GM19467 (cell line): ENCODE measurements around the gene ZNF618.

ENCODE experiments used
- ATAC-seq: cut with Tn5 transposase; IDR thresholded peaks from one replicate; pipeline ENCODE4 v1.9.1; 2021; ENCODE audit warnings: mild to moderate bottlenecking, moderate library complexity; ENCODE audit not compliant: unreplicated experiment

The ZNF618 gene

DNA sequence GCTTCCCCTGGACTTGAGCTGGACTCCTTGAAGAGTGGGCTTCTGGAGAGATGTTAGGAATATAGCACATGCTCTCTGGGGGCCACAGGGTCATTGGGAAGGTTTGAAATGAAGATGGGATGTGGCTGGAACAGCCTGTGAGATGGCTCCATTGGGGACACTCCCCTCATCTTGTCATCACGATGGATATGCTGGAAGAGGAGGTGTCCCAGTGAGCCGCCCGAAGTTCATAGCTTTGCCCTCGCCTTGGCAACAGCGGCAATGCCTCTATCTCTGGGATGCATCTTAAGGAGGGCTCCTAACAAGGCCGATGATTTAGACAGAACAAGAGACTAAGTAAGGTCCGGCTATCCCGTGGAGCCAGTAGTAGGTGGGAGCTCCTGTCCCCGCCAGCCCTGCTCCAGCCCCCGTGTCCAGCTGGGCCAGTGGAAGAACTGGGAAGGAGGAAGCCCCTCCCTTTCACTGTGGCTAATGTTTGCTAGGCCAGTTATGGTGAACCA lies 178.1 kb downstream of the ZNF618 start:
- ATAC-seq: no peak

DNA sequence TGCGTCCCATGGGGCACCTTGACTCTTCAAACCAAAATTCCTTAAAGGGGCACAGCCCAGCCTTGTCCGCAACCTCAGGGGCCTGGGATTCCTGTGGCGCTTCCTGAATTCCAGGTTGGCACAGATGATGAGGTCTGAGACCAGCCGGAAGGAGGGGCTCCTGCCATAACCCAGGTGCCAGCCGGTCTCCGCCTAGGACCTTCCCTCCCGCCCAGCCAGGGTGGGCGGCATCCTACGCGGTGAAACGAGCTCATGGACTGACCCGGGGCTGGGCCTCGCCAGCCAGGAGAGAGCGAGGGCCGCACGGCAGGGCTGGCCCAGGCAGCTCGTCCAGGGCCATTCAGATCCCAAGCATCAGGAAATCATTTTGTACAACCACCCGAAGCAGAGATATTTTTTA lies 179.0 kb downstream of the ZNF618 start:
- no peak for ATAC-seq

DNA sequence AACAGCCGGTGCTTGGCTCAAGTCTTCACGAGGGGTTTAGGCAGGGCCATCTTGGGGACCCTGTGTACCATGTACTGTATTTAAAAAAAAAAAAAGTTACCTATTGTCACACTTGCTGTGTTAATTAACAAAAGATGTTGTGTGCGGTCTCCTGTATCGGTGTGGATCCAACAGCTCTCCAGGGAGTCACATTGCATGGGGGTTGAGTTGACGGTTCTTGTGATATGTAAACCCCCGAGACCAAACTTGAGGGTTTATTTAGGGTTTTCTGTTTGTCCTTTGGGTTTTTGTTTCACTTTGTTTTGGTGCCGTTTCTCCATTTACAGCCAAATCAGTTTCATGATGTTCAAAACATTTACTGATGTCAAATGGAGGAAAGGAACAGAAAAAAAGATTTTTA lies 179.8 kb downstream of the ZNF618 start:
- ATAC-seq: no peak

DNA sequence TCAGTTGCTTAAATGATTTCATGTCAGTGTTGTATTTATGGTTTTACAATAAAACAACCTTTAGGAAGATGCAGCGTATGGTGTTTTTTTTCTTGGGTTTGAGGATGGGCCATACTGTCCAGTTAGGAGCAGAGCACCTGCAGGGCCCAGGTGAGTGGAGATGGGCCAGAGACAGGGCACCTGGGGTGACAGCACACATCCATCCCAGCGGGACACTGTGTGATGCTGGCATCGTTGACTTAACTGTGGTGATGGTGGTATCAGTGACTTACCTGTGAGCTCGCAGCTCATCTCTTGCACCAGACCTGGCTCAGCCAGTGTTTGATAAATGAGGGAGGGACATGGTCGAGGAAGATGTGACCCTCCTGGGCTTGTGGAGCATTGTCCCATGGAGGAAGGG lies 180.4 kb downstream of the ZNF618 start:
- no peak for ATAC-seq

DNA sequence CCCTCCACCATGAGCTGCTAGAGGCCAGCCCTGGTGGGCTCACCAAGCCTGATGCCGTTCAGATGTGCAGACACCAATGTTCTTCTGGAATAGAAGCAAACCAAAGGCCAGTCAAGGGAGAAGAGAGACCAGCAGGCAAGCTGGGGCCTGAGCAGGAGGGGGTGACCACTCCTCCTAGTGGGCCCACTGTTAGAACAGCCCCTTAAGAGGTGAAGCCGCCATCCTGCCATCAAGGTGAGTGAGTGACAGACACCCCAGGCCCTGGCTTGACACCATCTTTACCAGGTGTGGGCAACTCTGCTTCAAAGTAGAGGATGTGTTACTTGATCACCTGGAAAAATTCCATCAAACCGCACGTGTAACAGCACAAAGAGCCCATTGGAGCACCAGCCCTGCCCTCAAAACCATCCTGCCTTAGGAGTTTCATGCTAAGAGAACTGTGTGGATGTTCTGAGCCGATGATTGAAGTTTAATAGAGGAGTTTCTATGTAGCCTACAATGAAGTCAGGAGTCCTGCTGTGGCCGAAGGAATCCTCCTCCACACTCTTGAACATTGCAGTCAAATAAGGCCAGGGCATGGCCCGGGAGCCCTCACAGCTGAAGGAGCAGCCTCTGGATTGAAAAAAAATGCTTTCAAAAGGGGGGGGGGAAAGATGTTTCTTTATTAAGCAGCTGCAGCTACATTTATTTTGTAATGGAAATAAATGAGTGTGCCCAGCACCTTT lies 181.2 kb downstream of the ZNF618 start:
- no peak for ATAC-seq

DNA sequence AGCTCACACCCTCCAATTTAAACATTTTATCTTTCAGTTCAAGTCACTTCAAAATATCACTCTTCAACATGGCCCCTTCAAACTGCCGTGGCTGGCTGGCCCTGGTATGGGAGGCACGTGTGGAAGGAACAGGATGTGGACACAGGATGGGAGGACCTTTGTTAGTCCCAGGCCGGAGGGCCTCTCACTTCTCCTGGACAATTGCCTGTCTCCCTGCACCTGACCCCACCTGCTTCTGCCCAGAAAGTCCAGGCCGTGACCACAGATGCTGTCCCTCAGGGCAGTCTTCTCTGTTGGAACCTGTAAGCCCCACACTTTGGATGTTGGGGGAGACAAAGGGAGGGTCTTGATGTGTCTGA lies 182.6 kb downstream of the ZNF618 start:
- no peak for ATAC-seq

DNA sequence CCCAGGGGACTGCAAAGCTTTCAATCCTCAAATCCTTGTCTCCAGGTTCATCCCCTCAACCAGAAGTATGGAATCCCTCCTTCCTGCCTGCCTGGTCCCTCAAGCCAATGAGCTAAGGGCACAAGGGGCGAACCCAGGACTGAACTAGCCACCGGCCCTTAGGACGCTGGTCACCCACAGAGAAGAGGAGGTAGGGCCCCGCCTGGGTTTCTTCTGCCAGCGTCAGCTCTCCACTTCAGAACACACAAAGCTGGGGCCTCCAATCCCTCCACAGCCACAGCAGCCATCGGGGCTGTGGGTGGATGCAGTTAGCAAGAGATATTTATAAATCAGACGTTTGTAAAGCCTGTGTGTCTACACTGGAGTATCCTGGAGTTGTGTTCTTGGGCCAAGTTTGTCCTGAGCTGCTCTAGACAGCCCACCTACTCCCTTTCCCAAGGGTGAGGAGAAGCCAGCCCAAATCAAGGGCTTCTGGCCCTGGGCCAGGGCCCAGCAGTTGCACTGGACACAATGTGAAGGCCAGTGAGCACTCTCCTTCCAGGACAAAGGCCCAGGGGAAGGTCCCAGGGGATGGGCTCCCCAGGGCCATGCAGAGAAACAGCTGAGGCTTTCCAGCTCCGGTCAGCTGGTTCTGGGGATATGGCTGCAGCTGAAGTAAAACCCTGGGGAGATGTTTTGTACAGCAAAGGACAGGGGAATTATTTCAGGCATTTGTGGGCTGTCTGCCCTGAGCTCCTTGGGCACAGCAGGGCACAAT lies 183.1 kb downstream of the ZNF618 start:
- no peak for ATAC-seq

DNA sequence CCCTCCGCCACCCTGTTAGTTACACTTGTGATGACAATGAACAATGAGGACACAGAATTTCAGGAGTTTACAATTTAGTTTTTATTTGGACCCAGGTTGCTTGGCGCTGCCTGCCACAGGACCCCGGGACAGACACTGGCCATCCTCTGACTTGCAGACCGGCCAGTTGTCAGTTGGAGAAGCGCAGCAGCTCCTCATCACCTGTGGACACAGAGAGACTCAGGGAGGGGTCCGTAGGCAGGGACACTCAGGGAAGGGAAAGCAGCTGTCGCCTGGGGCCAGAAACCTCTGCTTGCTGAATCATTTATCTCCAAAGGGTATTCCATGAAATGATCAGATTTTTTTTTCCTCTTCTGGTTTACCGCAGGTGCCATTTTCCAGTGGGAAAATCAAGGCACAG lies 184.0 kb downstream of the ZNF618 start:
- no peak for ATAC-seq

DNA sequence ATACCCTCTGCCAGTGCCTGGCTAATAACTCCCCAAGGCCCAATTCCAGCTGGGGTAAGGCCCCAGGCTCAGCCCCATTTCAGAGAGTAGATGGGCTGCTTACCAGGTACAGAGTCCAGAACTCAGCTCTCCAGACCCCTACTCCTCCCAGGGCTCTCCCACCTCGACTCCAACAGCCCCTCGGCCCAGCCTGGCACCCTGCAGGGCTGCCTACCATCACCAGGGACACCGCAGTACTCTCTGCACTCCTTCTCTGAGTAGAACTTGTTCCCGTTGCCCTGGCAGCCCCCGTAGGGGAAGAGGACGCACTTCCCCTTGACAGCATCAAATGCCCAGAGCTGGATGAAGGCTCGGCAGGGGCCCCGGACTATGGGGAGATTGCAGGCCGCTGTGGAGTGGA lies 184.6 kb downstream of the ZNF618 start:
- ATAC-seq: no peak

DNA sequence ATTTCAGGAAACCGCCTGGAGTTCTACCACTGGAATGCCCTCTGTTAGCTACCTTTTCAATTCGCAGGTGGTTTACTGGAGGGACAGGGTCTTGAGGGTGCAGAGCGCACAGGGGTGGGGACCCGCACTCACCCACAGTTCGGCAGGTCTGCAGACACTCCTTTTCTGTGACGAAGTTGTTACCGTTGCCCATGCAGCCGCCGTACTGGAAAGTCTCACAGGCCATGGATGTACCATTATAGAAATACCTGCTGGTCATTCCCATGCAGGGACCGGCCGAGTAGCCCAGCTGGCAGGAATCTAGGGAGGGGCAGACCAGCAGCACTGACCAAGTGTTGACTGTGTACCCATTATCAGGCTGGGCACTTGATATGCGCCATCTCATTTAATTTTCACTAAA lies 185.2 kb downstream of the ZNF618 start:
- no peak for ATAC-seq

DNA sequence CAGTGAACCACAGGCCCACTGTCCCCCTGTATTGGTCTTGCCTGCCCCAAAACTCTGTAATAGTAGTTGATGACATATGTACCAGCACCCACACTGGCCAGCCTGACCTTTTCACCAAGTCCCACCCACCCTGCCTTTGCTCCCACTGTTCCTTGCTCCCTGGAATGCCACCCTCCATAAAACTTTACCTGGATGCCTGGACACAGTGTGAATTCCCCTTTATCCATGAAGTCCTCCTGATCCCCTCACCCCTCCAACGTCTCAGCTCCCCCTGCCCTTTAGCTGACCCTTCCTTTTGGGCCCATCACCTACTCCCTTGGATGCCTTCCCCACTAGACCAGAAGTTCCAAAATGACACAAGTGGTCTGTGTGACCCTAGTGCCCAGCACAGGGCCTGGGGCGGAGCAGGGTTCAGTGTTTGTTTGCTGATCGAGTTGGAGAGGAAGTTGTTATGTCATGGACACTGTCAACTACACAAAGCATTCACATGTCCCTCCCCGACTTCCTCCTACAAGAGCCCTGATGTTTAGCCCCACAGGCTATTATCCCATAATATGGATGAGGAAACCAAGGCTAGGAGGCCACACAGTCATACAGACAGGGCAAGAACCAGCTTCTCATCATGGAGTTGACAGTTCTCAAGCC lies 185.8 kb downstream of the ZNF618 start:
- no peak for ATAC-seq

DNA sequence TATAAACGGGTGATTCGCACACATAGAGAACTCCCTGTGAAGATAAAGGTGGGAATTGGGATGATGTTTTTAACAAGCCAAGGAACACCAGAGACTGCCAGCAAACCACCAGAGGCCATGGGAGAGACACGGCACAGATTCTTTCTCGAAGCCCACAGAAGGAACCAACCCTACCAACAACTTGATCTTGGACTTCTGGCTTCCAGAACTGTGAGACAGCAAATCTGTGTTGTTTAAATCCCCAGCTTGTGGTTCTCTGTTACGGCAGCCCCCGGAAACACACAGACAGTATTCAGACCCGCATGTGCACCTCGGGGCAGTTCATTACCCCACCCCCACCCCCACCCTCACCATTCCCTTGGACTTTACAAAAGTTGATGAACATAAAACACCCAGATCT lies 189.2 kb downstream of the ZNF618 start:
- ATAC-seq: no peak

DNA sequence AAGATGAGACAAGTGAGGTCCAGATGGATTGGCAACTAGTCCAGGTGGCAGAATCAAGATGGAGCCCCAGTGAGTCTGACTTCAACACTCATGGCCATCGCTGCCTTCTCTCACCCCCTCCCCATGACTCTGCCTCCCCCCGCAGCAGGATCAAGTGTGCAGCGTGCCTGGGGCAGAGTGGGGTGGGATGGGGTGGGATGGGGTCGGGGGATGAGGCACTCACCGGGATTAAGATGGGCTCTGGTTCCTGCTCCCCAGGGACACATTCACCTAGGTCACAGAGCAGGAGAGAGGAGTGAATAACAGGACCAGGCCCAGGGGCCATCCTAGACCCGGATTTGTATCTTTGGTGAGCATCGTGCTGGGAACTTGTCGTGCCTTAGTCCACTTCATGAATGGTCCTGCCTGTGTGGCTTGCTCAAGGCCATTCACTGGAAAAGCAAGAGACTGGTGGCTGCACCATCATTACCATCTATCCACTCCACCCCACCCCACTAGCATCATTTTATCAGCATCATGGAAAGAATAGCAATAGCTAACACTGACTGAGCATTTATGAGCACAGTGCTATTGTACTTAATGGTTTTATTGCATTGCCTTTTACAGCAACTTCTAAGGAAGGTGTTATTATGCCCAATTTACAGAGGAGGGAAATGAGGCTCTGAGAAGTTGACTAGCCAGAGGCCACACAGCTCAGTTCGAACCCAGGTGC lies 193.5 kb downstream of the ZNF618 start:
- ATAC-seq: no peak

DNA sequence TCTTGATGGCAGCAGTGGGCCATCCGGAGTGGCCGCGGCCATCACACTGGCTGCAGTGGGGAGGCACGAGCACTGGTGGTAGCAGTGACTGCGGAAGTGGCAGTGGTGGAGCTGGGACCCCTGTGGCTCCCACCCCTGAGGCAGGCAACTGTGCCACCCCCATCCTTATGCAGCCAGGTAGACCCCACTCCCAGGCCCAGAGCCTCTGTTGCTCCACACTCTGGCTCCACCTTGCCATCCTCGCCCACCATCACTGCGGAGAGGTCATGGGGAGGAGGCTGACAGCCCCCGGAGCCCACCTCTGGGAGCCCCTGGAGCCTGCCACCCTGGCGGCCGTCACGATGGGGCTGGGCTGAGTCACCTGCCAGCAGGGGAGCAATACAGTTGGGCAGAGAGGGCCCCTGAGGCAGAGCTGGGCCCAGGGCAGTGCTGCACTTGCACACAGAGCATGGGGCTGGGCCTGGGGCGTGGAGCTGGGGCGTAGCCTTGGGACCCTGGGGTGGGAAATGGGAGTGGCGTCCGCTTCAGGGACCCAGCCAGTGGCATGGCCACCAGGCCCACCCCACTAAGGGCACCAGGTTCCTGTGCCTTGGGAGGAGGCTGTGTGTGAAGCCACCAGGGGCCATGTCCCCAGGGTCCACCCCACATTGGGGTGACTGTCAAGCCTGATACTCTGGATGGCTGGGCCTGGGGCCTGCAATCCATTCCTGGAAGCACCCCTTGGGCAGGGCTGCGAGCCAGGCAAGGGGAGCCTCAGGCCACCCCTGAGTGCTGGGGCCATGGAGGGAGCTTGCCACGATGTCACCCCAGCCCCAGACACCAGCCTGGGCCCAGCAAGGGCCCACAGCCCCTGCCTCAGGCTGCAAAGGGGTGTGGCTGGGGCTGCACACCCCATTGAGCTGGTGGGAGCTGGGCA lies 194.3 kb downstream of the ZNF618 start:
- no peak for ATAC-seq

DNA sequence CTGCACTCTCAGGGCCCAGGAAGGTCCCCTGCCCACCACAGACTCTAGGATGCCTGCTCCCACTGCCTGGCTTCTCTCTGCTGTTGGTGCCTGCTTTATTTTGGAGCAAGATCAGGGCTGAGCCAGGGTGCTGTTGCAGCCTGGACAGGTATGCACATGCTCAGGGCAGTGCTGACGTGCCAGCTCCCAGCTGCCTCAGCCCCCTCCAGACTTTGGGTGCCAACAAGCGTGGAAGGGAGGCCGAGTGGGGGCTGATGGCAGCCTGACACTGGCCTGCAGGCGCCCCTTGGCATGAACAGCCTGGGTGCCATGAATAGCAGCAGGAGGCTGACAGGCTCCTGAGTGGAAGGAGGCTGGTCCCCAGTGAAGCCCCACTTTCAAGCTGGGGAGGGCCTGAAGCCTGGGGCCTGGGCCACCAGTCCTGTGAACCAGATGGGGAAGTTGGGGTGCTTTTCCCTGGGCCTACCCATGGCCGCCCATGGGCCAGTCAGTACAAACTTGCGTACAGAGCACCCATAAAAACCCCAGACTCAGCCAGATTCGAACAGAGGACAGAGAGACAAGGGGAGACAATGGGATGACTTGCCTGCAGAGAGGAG lies 195.2 kb downstream of the ZNF618 start:
- ATAC-seq: no peak

DNA sequence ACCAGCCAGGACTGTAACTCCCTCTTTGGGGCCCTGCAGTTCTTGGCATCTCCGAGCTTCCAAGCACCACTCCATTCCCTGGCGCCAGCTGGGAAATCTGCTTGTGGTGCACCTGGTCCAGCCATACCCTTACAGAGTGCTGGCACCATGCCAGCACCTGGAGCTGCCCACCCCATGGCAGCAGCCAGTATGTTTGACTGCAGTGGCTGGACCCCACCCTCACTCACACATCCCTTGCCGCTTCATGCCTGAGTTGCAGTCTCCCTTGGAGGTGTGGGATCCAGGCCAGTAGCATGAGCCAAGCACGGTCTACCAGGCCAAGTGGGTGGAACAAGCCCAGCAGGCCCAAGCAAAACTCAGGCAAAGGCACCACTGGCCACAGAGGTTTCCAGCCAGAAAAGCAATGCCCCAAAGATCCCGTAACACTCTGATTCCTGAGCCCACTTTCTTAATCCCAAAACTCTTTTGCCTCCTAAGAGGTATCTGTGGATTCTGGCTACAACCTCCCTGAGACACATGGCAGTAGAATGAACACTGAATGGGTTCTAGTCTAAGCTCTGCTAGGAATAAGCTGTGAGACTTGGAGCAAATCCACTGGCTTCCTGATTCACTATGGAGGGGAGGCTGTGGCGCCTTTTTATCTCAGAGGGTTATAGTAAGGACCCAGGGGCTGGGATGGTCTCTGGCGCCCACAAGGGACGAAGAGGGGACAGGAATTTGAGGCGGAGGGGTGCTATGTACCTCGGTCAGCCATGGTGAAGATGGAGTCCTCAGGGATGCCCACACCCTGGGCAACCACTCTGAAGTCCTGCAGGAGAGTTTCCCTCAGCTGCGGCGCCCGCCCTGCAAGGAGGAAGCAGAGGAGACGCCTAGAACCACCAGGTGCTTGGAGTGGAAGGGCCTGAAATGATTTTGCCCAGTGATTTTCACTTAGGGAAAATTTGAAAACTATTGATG lies 196.4 kb downstream of the ZNF618 start:
- ATAC-seq: no peak

DNA sequence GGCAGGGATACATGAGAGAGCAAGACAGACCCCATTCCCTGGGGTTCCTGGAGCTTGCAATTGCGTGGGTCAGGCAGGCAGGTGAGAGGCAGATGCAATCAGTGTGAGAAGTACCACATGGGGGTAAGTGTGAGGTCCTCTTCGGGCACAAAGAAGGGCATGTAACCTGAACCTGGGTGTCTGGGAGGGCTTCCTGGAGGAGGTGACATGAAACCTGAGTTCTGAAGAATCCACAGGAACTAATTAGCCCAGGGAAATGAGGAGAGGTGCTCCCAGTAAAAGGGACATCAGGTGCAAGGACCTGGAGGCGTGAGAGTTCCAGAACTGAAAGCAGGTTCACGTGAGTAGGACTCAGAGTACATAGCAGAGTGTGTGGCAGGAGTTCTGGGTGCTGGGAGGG lies 199.5 kb downstream of the ZNF618 start:
- ATAC-seq: no peak

DNA sequence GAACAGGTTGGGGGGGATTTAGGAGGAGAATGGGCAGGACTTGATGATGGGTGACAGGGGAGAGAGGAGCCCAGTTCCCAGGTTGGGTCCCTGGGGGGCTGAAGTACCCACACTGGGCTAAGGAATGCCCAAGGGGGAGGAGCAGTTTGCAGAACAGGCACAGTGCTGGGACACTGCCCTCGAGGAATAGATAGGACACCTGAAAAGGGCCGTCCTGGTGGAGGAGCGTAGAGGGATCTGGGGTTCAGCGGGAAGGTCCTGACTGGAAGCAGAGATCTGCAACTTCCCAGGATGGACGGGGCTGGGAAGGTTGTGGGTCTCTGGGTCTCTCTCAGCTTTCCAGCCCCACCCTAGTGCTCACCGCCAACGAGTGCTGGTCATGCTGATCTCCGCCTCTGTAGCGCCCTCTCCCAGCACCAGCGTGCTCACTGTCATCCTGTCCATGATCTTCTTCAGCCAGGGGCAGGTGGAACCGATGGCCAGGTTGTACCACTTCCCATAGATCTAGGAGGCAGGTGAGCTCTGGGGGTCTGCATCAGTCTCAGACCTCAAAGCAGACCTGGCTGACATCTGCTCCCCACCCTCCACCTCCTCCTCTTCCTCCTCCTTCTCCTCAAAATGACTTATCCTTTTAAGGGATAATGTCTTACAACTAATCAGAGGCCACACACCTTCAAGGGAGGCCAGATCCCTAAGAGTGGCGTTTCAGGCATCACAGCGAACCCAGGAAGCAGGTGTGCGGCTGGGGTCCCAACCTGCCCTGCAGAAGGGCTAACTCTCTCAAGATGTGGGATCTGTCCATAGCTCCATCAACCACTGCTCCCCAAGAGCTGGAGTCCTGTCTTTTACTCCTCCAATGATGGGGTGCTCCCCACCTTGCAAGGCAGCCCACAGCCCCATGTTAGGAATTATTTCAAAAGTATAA lies 200.4 kb downstream of the ZNF618 start:
- ATAC-seq: no peak
